Measurements from ENCODE around the gene AGBL4.
"Not testable (repeated sequence)": the region's sequence is repeated elsewhere in the genome, so short reads cannot be mapped to it uniquely, and the experiment has no call there.

The AGBL4 gene

DNA sequence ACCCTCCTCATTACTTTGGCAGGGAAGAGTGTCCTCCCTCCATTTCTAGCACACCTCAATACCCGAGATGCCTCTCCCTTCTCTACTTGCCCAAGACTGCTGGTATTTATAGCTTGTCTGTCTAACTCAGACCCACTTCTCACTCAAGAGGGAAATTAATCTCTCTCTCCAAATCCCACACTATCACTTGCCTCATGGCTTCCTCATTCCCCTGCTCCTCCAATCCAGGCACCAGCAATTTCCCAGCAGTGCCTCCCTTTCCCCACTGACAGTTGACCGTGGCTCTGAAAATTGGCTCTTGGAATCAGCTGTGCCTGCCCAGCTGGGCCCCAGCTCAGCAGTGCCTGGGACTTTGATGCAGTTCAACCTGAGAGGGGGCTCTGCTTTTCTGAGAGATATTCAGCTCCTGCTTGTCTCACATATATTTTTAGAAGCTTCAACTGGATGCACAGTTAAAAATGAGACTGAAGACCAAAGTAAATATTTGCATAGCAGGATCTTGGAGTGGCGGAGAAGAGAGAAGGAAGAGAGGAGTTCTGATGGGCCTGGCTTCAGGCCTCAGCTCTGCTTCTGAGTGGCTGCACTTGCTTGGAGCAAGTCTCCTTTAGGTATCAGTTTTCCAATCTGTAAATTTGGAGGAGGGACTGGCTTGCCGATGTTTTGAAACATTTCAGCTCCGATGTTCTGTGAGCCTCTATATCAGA lies 1470.7 kb downstream of the AGBL4 start:
- DNase-seq (ENCODE audit: low read depth, low spot score): no peak

DNA sequence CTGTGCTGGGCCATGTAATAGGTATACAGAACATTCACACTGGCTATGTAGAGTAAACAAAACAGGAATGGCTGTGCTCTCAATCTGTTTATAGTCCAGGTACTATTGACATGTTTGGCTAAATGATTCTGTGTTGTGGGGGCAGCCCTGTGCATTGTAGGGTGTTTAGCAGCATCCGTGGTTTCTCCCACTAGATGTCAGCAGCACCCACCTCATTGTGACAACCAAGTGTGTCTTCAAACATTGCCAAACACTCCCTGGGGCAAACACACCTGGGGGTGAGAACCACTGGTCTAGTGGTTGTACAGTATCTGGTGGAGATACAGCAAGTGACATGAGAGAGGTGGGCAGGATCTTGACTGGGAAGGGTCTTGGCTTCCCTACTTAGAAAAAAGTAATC lies 1471.3 kb downstream of the AGBL4 start:
- DNase-seq (ENCODE audit: low read depth, low spot score): no peak

- no peak for DNase-seq (ENCODE audit: low read depth, low spot score)
Observed at GRCh38 chr1:48548985-48549384, 1474.8 kb downstream of the AGBL4 start.

DNA sequence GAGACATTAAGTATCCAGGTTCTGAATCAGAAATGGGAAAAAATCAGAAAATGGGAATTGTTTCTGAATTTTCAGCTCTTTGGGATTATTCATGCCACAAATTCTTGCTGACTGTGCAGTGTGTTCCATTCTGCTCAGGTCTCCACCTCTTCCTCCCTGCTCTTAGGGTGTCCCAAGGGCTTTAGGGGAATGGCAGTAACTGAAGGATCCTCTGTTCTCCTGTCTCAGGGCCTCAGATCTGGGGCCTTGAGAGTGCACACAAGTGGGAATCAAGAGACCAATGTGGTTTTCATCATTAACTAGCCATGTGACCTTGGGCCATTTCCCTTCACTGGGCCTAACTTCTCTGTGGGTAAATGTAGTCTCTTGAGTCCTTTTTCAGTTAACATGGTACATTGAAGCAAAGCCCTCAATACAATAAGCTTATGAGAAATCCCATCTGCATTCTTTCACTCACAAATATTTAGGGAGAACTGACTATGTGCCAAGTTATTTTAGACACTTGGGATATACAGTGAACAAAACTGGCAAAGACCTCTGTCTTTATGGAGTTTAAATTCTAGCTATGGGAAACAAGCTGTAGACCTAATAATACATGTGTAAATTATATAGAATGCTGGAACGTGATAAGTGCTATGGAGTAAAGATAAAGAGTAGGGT lies 1476.1 kb downstream of the AGBL4 start:
- DNase-seq (ENCODE audit: low read depth, low spot score): no peak

GRCh38 chr1:48543854-48544253 lies 1479.9 kb downstream of the AGBL4 start:
- no peak for DNase-seq (ENCODE audit: low read depth, low spot score)

GRCh38 chr1:48540587-48540986 lies 1483.2 kb downstream of the AGBL4 start:
- no peak for DNase-seq (ENCODE audit: low read depth, low spot score)

DNA sequence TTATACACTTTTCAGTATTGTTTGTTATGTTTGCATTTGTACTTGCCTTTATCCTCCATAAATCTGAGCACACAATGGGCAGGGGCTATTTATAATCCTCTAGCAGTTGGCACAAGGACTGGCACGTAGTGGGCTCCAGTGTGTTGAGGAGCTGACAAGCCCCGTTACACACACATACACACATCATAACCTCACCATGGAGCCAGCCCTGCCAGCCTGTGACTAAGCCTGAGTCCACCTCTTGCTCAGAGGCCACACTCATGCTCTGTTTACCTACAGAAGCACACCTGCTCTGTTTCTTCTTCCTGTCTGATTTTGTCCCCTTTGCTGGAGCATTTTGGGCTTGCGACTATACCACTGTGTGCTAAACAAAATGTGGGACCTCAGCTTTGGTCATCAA lies 1487.3 kb downstream of the AGBL4 start:
- DNase-seq (ENCODE audit: low read depth, low spot score): no peak

GRCh38 chr1:48532976-48533375 lies 1490.8 kb downstream of the AGBL4 start:
- no peak for DNase-seq (ENCODE audit: low read depth, low spot score)

DNA sequence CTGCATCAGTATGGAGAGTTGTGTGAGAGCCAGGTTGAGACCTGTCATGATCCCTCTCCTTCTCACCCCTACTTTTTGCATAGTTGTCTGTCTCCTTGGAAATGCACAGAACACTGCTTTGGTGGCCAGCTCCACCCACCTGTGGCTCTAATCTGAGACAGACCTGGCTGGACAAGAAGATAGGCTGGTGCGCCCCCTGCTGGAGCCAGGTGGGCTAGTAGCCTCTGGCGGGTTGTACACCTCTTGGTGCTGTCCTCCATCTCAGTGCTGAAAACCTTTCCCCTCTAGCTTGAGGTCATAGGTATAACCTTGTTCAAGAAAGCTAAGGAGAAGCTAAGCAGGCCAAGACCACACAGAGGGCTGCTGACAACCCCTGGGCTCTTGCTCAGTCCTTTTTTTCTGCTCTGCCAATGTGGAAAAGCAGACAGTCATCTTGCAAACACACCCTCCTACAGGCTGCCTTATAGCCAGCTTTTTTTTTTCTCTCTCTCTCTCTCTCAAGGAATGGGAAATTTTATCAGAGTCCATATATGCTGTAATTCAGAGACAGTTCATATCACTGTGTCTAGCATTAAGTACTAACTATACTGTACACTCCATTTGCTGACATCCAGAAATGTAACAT lies 1492.9 kb downstream of the AGBL4 start:
- no peak for DNase-seq (ENCODE audit: low read depth, low spot score)

DNA sequence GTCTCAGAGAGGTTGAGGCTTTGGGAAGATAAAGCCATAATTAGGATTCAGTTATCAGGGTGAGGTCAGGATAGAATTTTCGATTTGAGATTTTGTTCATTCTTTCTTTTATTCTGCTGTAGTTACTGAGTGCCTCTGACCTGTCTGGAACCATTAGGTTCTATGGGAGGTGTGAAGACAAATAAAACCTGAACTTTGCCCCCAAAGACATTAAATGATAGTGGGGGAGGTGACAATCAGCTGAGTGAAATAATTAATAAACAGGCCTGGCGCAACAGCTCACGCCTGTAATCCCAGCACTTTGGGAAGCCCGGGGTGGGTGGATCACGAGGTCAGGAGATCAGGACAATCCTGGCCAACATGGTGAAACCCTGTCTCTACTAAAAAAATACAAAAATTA lies 1496.7 kb downstream of the AGBL4 start:
- no peak for DNase-seq (ENCODE audit: low read depth, low spot score)

DNA sequence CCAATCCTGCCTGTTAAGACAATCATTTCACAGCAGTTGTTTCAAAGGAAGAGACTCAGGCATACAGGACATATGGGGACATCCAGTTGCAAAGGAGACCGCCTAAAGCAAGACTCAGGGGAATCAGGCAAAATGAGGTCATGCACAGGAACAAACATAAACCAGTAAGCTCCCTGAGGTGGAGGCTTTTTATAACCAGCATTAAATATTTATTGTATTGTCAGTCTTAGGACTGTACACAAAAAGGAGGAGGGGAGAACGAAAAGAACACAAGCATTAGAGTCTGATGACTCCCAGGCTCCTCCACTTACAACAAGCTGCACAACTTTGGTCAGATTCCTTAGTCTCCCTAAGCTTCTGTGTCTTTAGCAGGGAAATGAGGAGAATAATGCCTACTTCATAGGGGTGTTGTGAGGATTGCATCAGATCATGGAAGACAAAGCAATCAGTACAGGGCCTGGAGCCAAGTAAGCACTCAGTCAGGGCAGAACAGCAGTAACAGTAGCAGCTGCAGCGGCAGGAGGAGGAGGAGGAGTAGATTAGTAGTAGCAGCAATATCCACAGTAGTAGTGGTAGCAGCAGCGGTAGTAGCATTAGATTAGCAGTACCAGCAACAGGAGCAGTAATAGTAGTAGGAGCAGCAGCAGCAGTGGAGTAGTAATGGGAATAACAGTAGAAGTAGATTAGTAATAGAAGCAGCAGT lies 1497.6 kb downstream of the AGBL4 start:
- DNase-seq (ENCODE audit: low read depth, low spot score): no peak

DNA sequence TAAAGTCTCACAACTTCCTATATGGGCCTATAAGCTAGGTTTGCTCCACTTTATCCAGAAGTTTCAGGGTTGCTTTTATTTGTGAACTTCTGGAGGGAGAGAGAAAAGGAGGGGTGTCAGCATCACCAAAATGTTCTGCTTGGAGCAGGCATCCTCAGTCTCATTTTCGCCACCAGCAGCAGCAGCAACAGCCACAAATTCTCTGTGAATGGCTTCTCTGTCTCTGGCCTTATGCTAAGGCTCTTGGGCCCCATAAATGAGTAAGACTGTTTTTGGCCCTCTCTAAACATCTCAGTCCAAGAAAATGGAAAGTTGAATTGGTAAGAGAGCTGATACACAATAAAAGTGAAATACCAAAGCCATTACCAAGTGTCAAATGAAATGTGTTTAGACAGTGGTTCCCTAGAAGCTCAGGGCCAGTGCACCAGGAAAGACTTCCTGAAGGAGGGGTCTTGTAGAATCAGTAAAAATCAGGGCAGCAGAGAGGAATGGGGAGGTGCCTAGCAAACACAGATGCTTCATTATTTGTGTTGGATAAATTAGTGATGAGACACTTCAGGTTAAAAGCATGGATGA lies 1498.8 kb downstream of the AGBL4 start:
- no peak for DNase-seq (ENCODE audit: low read depth, low spot score)

- DNase-seq (ENCODE audit: low read depth, low spot score): no peak
Observed at GRCh38 chr1:48523558-48523957, 1500.2 kb downstream of the AGBL4 start.

GRCh38 chr1:48519896-48520295 lies 1503.9 kb downstream of the AGBL4 start:
- DNase-seq (ENCODE audit: low read depth, low spot score): not testable (repeated sequence)

- DNase-seq (ENCODE audit: low read depth, low spot score): no peak
Observed at GRCh38 chr1:48506870-48507269, 1516.9 kb downstream of the AGBL4 start.

GRCh38 chr1:48500541-48501450 lies 1523.0 kb downstream of the AGBL4 start:
- DNase-seq (ENCODE audit: low read depth, low spot score): no peak

DNA sequence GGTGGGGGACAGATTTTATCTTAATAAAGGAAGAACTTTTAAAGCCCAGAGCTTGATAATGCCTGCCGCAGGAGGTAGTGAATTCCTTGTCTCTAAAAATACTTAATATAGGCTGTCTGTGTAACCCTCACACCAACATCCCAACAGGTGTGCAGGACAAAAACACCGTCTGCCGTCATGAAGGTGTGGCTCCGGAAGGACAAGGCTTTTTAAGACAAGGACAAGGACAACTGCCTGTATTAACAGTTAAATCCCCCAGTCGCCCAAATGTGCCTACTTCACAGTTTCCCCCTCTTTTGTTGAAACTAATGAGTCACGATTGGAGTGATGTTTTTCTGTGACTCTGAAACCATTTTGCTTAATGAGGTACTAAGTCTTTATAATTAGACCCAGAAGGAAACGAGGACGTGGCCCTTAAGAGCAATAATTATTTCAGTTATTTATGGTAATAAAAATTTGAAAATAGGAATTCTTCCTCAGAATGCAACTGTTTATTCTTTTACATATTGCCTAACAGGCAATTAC lies 1524.5 kb downstream of the AGBL4 start:
- no peak for DNase-seq (ENCODE audit: low read depth, low spot score)

- DNase-seq (ENCODE audit: low read depth, low spot score): peak; percentile 26
Observed at GRCh38 chr1:48498096-48498791, 1525.5 kb downstream of the AGBL4 start.

DNA sequence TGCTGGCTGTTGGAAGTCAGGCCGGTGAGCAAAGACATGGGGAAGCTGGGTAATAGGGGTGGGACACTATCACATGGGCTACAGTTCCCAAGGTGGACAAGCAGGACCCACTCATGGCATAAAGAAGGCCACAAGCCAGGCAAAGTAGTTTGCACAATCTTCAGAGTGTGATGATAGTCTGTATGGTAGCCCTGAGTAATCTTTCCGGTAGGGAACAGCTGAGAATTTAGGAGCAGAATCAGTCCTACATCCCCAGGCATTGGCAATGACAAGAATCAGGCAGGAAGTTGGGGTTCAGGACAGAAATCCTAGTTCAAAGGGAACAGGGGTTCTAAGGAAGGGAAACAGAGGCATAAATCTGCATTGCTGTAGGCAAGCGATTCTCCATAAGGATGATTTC lies 1527.8 kb downstream of the AGBL4 start:
- DNase-seq (ENCODE audit: low read depth, low spot score): no peak

GRCh38 chr1:48495166-48495565 lies 1528.6 kb downstream of the AGBL4 start:
- DNase-seq (ENCODE audit: low read depth, low spot score): no peak

Data from activated CD4-positive, CD25-positive, alpha-beta regulatory T cell treated with anti-CD3 and anti-CD28 coated beads, Interleukin-2, amount 50 U/mL, for 16 hours (primary cell).